ENCODE results near the gene USP9X.

GRCh38 chrX:41050359-41050758, 34.9 kb upstream of the USP9X start:
- TF ChIP-seq, protein P1, sequence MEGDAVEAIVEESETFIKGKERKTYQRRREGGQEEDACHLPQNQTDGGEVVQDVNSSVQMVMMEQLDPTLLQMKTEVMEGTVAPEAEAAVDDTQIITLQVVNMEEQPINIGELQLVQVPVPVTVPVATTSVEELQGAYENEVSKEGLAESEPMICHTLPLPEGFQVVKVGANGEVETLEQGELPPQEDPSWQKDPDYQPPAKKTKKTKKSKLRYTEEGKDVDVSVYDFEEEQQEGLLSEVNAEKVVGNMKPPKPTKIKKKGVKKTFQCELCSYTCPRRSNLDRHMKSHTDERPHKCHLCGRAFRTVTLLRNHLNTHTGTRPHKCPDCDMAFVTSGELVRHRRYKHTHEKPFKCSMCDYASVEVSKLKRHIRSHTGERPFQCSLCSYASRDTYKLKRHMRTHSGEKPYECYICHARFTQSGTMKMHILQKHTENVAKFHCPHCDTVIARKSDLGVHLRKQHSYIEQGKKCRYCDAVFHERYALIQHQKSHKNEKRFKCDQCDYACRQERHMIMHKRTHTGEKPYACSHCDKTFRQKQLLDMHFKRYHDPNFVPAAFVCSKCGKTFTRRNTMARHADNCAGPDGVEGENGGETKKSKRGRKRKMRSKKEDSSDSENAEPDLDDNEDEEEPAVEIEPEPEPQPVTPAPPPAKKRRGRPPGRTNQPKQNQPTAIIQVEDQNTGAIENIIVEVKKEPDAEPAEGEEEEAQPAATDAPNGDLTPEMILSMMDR (IDR thresholded peaks at IDR 0.05), result no peak
- no peak for TF ChIP-seq PRRX2 (CRISPR knock-in tag; IDR thresholded peaks at IDR 0.05)
- TF ChIP-seq ZNF512 (CRISPR knock-in tag; IDR thresholded peaks at IDR 0.05; ENCODE audit: borderline replicate concordance), result no peak
- TF ChIP-seq NFYB (CRISPR knock-in tag; conservative IDR thresholded peaks at IDR 0.05; ENCODE audit: low read depth), result no peak
- TF ChIP-seq, protein P2, sequence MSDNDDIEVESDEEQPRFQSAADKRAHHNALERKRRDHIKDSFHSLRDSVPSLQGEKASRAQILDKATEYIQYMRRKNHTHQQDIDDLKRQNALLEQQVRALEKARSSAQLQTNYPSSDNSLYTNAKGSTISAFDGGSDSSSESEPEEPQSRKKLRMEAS (CRISPR knock-in tag; IDR thresholded peaks at IDR 0.05), result no peak
